ENCODE measurements around the gene SYDE2.

GRCh38 chr1:85203573-85204171, 2.9 kb upstream of the SYDE2 start:
- TF ChIP-seq, protein P1, sequence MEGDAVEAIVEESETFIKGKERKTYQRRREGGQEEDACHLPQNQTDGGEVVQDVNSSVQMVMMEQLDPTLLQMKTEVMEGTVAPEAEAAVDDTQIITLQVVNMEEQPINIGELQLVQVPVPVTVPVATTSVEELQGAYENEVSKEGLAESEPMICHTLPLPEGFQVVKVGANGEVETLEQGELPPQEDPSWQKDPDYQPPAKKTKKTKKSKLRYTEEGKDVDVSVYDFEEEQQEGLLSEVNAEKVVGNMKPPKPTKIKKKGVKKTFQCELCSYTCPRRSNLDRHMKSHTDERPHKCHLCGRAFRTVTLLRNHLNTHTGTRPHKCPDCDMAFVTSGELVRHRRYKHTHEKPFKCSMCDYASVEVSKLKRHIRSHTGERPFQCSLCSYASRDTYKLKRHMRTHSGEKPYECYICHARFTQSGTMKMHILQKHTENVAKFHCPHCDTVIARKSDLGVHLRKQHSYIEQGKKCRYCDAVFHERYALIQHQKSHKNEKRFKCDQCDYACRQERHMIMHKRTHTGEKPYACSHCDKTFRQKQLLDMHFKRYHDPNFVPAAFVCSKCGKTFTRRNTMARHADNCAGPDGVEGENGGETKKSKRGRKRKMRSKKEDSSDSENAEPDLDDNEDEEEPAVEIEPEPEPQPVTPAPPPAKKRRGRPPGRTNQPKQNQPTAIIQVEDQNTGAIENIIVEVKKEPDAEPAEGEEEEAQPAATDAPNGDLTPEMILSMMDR (IDR thresholded peaks at IDR 0.05): no peak
- no peak for TF ChIP-seq POLR2A (IDR thresholded peaks at IDR 0.05; ENCODE audit: low read depth)
